K562 (cell line): ENCODE measurements around the gene YBX1. TPM values are rescaled to one million over a fixed set of nuclear protein-coding genes. Genes with fewer than 3 reads are reported as not detected.

ENCODE experiments used
- ATAC-seq: fragments of 200-7000 bp; cut with Tn5 transposase; 3 replicates; pipeline ENCODE4 v1.9.1; 2020; ENCODE audit warnings: moderate library complexity
- BruUV-seq: library from RNA; stranded (reverse); fragments of 400-500 nt; replicated peaks from 2 replicates; lab custom pipeline; 2021; lab: Mats Ljungman, UMichigan
- CTCF ChIA-PET: fragments of 300-600 bp; formaldehyde crosslinking; extraction: SDS; loops from one replicate; lab custom pipeline; 2021; ENCODE audit warnings: low intra/inter-chr PET ratio; lab: Yijun Ruan, JAX
- POLR2A ChIA-PET: fragments of 300-600, 350-650 bp; sonication (Branson Sonifier 250); formaldehyde crosslinking; extraction: SDS; loops from one replicate; lab custom pipeline; 2021; ENCODE audit warnings: antibody characterized with exemption, inconsistent platforms; lab: Yijun Ruan, JAX
- DNase-seq, 4 experiments: peaks; one replicate each; pipeline versions ENCODE4 v3.0.0 to v3.0.0-alpha.2; 2011 to 2018; ENCODE audit warnings: low spot score in 3 of 4, mixed read lengths in 3 of 4; ENCODE audit errors: extremely low read depth in 1 of 4
- FAIRE-seq: peaks from 2 replicates; lab custom pipeline; 2011; peaks lifted over from hg19 to GRCh38; lab: Jason Lieb, UNC
- H2AFZ ChIP-seq: 2 replicates; pipeline ENCODE4 v1.6.0; 2011; ENCODE audit warnings: low read depth, low read length, control low read depth, inconsistent platforms
- H3K27ac ChIP-seq: fragments of 200-600 bp; 3 replicates; pipeline ENCODE4 v1.8.0; 2011; ENCODE audit warnings: low read depth, mild to moderate bottlenecking, control low read depth, inconsistent platforms, low read length, moderate library complexity, mixed read lengths; ENCODE audit errors: extremely low read depth
- H3K27me3 ChIP-seq, 2 experiments: fragments of 300-600 bp in 1 of 2; 2 replicates in 1 of 2; 3 replicates in 1 of 2; pipeline versions ENCODE4 v1.6.0 to v1.8.0; 2011; ENCODE audit warnings: inconsistent platforms in 2 of 2, low read length in 2 of 2, mild to moderate bottlenecking in 1 of 2, mixed read lengths in 1 of 2, moderate library complexity in 1 of 2; ENCODE audit not compliant: control insufficient read depth in 2 of 2, insufficient read depth in 2 of 2
- H3K36me3 ChIP-seq: fragments of 300-600 bp; 3 replicates; pipeline ENCODE4 v1.8.0; 2011; ENCODE audit warnings: mild to moderate bottlenecking, low read length, inconsistent platforms; ENCODE audit not compliant: control insufficient read depth, insufficient read depth
- H3K4me1 ChIP-seq, 2 experiments: fragments of 200-600 bp in 1 of 2; replicated peaks in 1 of 2; 2 replicates in 1 of 2; 3 replicates in 1 of 2; pipeline versions ENCODE4 v1.5.1 to v1.8.0; 2011; ENCODE audit warnings: inconsistent platforms in 2 of 2, low read length in 2 of 2, mild to moderate bottlenecking in 1 of 2, mixed read lengths in 1 of 2, moderate library complexity in 1 of 2; ENCODE audit not compliant: control insufficient read depth in 2 of 2, insufficient read depth in 2 of 2
- H3K4me2 ChIP-seq: 2 replicates; pipeline ENCODE4 v1.6.1; 2011; ENCODE audit warnings: low read length, control low read depth, inconsistent platforms, mixed read lengths; ENCODE audit not compliant: insufficient read depth
- H3K4me3 ChIP-seq: fragments of 200-600 bp; sonication (generic), shearing (Covaris generic); 2 replicates; pipeline ENCODE4 v1.5.1; 2016; ENCODE audit warnings: control low read depth, inconsistent platforms
- H3K79me2 ChIP-seq: fragments of 200-600 bp; 3 replicates; pipeline ENCODE4 v1.8.0; 2011; ENCODE audit warnings: low read length, inconsistent platforms; ENCODE audit not compliant: control insufficient read depth, insufficient read depth
- H3K9ac ChIP-seq, 2 experiments: 2 replicates each; pipeline versions ENCODE4 v1.6.0 to v1.6.1; 2011; ENCODE audit warnings: low read depth in 2 of 2, low read length in 2 of 2, control low read depth in 1 of 2, inconsistent platforms in 1 of 2, mild to moderate bottlenecking in 1 of 2, mixed read lengths in 1 of 2; ENCODE audit not compliant: insufficient read depth in 1 of 2
- H3K9me1 ChIP-seq: one replicate; pipeline ENCODE4 v1.6.0; 2011; ENCODE audit warnings: inconsistent platforms, mild to moderate bottlenecking, low read length, moderate library complexity; ENCODE audit not compliant: control insufficient read depth, insufficient read depth
- H3K9me3 ChIP-seq: replicated peaks from 2 replicates; pipeline ENCODE4 v1.5.1; 2011; ENCODE audit warnings: low read depth, low read length, inconsistent platforms; ENCODE audit not compliant: control insufficient read depth, insufficient read depth
- H4K20me1 ChIP-seq: replicated peaks from 2 replicates; pipeline ENCODE4 v1.6.1; 2011; ENCODE audit warnings: low read length, inconsistent platforms, mixed read lengths; ENCODE audit not compliant: control insufficient read depth, insufficient read depth
- CTCF ChIP-seq, 3 experiments: IDR thresholded peaks in 2 of 3; conservative IDR thresholded peaks in 1 of 3; 2 replicates each; pipeline ENCODE4 v1.5.1; 2011 to 2012; ENCODE audit warnings: low read length in 3 of 3, mild to moderate bottlenecking in 3 of 3, control low read depth in 2 of 3, improper control_type of control experiment in 1 of 3, inconsistent platforms in 1 of 3, low read depth in 1 of 3, mixed read lengths in 1 of 3, moderate library complexity in 1 of 3; ENCODE audit not compliant: insufficient read depth in 2 of 3
- ETV5 ChIP-seq: sonication (generic); formaldehyde crosslinking; IDR thresholded peaks from 2 replicates; pipeline ENCODE4 v1.4.0; 2020; ENCODE audit warnings: low read depth, mild to moderate bottlenecking, missing genetic modification reagents
- WGBS: fragments of 100-300 bp; shearing (Covaris generic); methylation state at CpG from one replicate; pipeline ENCODE4 v1.1.6; 2016; ENCODE audit warnings: low coverage, mixed read lengths; ENCODE audit not compliant: insufficient coverage; ENCODE audit errors: missing lambda C conversion rate; 5-methylcytosine and 5-hydroxymethylcytosine counted together
- in situ Hi-C: fragments of 300-500 bp; cut with MboI; formaldehyde crosslinking; loops from 4 replicates; pipeline ENCODE4 v1.15.0; 2018; ENCODE audit warnings: inconsistent platforms, mixed read lengths
- intact Hi-C: fragments of 100-400 bp; cut with micrococcal nuclease; formaldehyde crosslinking; loops from 2 replicates; pipeline ENCODE4 v1.14.2; 2022
- polyA plus RNA-seq, 8 experiments: library from polyadenylated mRNA; depleted of rRNA in 4 of 8; stranded (reverse) in 5 of 8; unstranded in 3 of 8; fragments of >200 nt; fragmentation: Nextera tagmentation in 2 of 8; fragmentation: Illumina TruSeq in 1 of 8; extraction: Ambion mirVana in 2 of 8; extraction: Trizol in 1 of 8; gene quantifications; 2 replicates each; pipeline versions ENCODE4 v1.2.1 to v1.2.3, GENCODE V29; 2011 to 2014; ENCODE audit warnings: inconsistent platforms in 1 of 8, missing spikeins in 1 of 8
- total RNA-seq, 7 experiments: library from RNA; depleted of rRNA in 6 of 7; stranded (reverse); fragments of >200 nt in 6 of 7; fragmentation: Illumina TruSeq in 2 of 7; extraction: Trizol in 2 of 7; gene quantifications; 2 replicates each; pipeline versions ENCODE4 v1.2.1 to v1.2.3, GENCODE V29; 2011 to 2021; ENCODE audit warnings: low replicate concordance in 1 of 7

YBX1 gene
- total and polyA plus RNA-seq, 9 of the 15 experiments (the other 6 are each of a cell fraction or from before 2014, with no cell fraction given) = 363 to 1,955 (median 1,216) TPM

GRCh38 chr1:42737257-42737656 is 55.0 kb downstream of the YBX1 start:
- POLR2A ChIA-PET = interaction anchor here (0.6 to 2.0 kb wide), 3 partner anchors 8 to 1060 kb away, joined by 3 to 14 read pairs (median 4); no protein-coding TSS in a partner anchor
- ATAC-seq (no peak), FAIRE-seq (no peak), DNase-seq (no peak)
- Histone ChIP-seq H3K9me1 (peaks cover 5% of the 10 kb centered on the region), H3K4me2 (no peak overlapping the region), H2AFZ (no peak overlapping the region), H3K9ac (no peak overlapping the region), H3K27ac (no peak overlapping the region), H3K79me2 (no peaks in the 10 kb centered on the region), H3K36me3 (no peaks in the 10 kb centered on the region), H4K20me1 (peaks cover 5% of the 10 kb centered on the region; the same call in 1 of the 2 replicates), H3K9me3 (no peaks in the 10 kb centered on the region), H3K27me3 (peaks cover 7 to 45% of the 10 kb centered on the region in 2 experiments; a peak in 4 of 5 replicates), H3K4me1 (peaks cover 0 to 45% of the 10 kb centered on the region in 2 experiments; a peak in 3 of 5 replicates), H3K4me3 (no peak overlapping the region)
- no TSS peak for BruUV-seq
- in situ Hi-C loops (loop anchor here (25.0 kb wide), 1 partner anchor 150 kb away; no protein-coding TSS in a partner anchor), intact Hi-C loops (loop anchor here (10.0 kb wide), 2 partner anchors 392 to 592 kb away; no protein-coding TSS in a partner anchor)
- CTCF ChIA-PET = interaction anchor here (0.6 kb wide), 1 partner anchor 168 kb away, joined by 3 read pairs; no protein-coding TSS in a partner anchor
- TF ChIP-seq ETV5 (CRISPR knock-in tag) (no peak), CTCF (IDR thresholded peaks at IDR 0.05 in 2 of 3, conservative IDR thresholded peaks at IDR 0.05 in 1 of 3; ENCODE audit: insufficient read depth in 2 of 3, low read depth in 1 of 3, low read length in 3 of 3) (peak in 1 of 3 experiments; percentile 16; a peak in 2 of 6 replicates)
- 4% methylated on average over 5 of the region's 5 CpGs for WGBS
